ENCODE data around the gene EGFR.

EGFR gene

GRCh38 chr7:55013851-55014250 is 5.0 kb upstream of the EGFR start:
- DNase-seq (ENCODE audit: low read depth in 2 of 2) = no peak

GRCh38 chr7:55016061-55016745 is 2.6 kb upstream of the EGFR start:
- DNase-seq (ENCODE audit: low read depth in 2 of 2) = no peak

- no peak for DNase-seq (ENCODE audit: low read depth in 2 of 2)
These were observed 2.1 kb upstream of the EGFR start for GRCh38 chr7:55016746-55017090.

GRCh38 chr7:55017841-55018240 is 976 bp upstream of the EGFR start:
- no peak for DNase-seq (ENCODE audit: low read depth in 2 of 2)

GRCh38 chr7:55019191-55019690 is 424 bp downstream of the EGFR start:
- no peak for DNase-seq (ENCODE audit: low read depth in 2 of 2)

GRCh38 chr7:55019691-55020465 is 1.1 kb downstream of the EGFR start:
- no peak for DNase-seq (ENCODE audit: low read depth in 2 of 2)

GRCh38 chr7:55020466-55020871 is 1.7 kb downstream of the EGFR start:
- no peak for DNase-seq (ENCODE audit: low read depth in 2 of 2)

GRCh38 chr7:55021053-55021452 is 2.2 kb downstream of the EGFR start:
- DNase-seq (ENCODE audit: low read depth in 2 of 2) = no peak

GRCh38 chr7:55022002-55022985 is 3.5 kb downstream of the EGFR start:
- no peak for DNase-seq (ENCODE audit: low read depth in 2 of 2)

- no peak for DNase-seq (ENCODE audit: low read depth in 2 of 2)
These were observed 5.2 kb downstream of the EGFR start for GRCh38 chr7:55023841-55024505.

- no peak for DNase-seq (ENCODE audit: low read depth in 2 of 2)
These were observed 6.0 kb downstream of the EGFR start for GRCh38 chr7:55024776-55025175.

- no peak for DNase-seq (ENCODE audit: low read depth in 2 of 2)
These were observed 7.4 kb downstream of the EGFR start for GRCh38 chr7:55026086-55026790.

- no peak for DNase-seq (ENCODE audit: low read depth in 2 of 2)
These were observed 8.2 kb downstream of the EGFR start for GRCh38 chr7:55026867-55027490.

- no peak for DNase-seq (ENCODE audit: low read depth in 2 of 2)
These were observed 9.2 kb downstream of the EGFR start for GRCh38 chr7:55028011-55028410.

GRCh38 chr7:55030314-55030713 is 11.5 kb downstream of the EGFR start:
- DNase-seq (ENCODE audit: low read depth in 2 of 2) = no peak

GRCh38 chr7:55031075-55031474 is 12.3 kb downstream of the EGFR start:
- DNase-seq (ENCODE audit: low read depth in 2 of 2) = no peak

GRCh38 chr7:55032069-55032699 is 13.4 kb downstream of the EGFR start:
- no peak for DNase-seq (ENCODE audit: low read depth in 2 of 2)

GRCh38 chr7:55033236-55033846 is 14.5 kb downstream of the EGFR start:
- no peak for DNase-seq (ENCODE audit: low read depth in 2 of 2)

- no peak for DNase-seq (ENCODE audit: low read depth in 2 of 2)
These were observed 16.0 kb downstream of the EGFR start for GRCh38 chr7:55034776-55035175.

All from stimulated activated CD8-positive, alpha-beta memory T cell treated with anti-CD3 and anti-CD28 coated beads, Interleukin-15, amount 100 ng/mL, for 48 hours (primary cell).